Measurements from ENCODE around the gene TPST1.
"Not testable (repeated sequence)": the region's sequence is repeated elsewhere in the genome, so short reads cannot be mapped to it uniquely, and the experiment has no call there.

Gene TPST1

GRCh38 chr7:66395128-66395571, 190.0 kb downstream of the TPST1 start:
- DNase-seq, result not testable (repeated sequence)

GRCh38 chr7:66396052-66396451, 190.9 kb downstream of the TPST1 start:
- DNase-seq, result not testable (repeated sequence)

GRCh38 chr7:66398841-66399240, 193.7 kb downstream of the TPST1 start:
- not testable (repeated sequence) for DNase-seq

- no peak for DNase-seq
Observed at GRCh38 chr7:66399566-66399965, 194.4 kb downstream of the TPST1 start.

- no peak for DNase-seq
Observed at GRCh38 chr7:66400400-66400799, 195.3 kb downstream of the TPST1 start.

DNA sequence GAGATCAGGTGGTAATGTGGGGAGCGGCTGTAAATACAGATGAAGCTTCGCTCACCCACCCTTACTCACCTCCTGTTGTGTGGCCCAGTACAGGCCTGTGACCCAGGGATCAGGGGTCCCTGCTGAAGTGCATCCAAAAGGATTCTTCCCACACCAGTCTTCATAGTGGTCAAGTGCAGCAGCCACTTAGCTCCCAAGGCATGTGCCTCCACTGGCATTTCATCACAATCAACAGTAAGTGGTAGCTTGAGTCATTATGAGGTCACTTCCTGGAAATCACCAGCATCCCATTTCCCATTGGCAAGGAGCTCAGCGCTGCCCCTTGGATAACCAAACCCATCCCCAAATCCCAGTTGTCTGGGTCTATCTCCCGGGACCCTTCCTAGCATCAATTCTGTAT, 196.0 kb downstream of the TPST1 start:
- DNase-seq, result not testable (repeated sequence)

DNA sequence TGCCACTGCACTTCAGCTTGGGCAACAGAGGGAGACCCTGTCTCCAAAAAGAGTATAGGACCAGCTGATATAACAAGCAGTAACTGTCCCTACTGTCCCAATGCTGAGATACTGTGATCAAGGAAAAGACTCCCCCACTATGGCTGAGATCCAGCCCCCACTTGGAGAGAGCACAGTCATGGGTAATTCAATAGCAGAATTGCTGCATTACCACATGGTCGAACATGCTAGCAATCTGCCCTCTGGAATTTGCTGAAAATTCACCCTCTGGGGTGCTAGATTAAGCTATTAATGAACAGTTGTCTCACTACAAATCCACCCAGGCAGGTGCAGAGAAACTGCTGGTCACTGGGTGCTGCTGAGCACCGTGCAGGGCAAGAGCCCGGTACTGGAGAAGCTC, 196.8 kb downstream of the TPST1 start:
- not testable (repeated sequence) for DNase-seq

DNA sequence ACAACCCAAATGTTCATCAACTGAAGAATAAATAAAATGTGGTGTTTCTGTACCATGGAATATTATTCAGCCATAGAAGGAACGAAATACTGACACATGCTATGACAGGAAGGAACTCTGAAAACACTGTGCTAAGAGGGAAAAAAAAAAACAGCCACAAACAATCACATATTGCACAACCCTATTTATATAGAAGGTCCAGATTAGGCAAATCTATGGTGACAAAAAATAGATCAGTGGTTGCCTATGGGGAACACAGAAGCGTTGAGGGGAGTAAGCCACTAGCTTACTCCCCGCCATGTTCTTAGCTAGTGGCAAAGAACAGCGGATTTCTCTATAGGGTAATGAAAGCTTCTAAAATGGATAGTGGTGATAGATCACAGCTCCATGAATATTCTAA, 198.4 kb downstream of the TPST1 start:
- DNase-seq, result no peak

GRCh38 chr7:66409493-66409892, 204.4 kb downstream of the TPST1 start:
- DNase-seq, result no peak
